ENCODE data around the gene PTPN3. TPM values are rescaled to one million over a fixed set of nuclear protein-coding genes. Genes with fewer than 3 reads are reported as not detected.

The PTPN3 gene
- polyA plus RNA-seq, 3 donors = not detected

DNA sequence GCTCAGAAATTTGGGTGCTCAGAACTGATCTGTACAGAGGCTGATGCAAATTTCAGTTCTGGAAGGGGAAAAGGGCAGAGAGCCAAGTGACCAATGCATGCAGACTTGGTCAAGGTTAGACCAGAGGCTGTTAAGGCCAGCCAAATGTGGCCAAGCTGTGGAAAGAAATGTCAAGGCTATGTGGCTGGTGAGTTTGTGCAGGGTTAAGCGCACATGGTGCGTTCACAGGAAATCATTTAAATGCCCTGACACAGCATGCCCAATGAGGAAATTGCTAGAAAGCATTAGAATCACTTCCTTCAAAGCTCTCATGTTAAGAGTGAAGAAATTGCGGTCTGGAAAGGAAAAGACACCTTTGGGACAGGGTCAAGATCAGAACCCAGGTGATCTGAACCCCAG lies 58.0 kb downstream of the PTPN3 start:
- Histone ChIP-seq H3K79me2 (ENCODE audit: insufficient read depth, low read length) (no peaks in the 10 kb centered on the region), H3K9ac (ENCODE audit: insufficient read depth, low read length, poor library complexity, severe bottlenecking) (no peak overlapping the region), H3K27ac (ENCODE audit: low read depth in 1 of 2, low read length in 2 of 2) (no peak overlapping the region), H3K36me3 (replicated peaks in 1 of 2; ENCODE audit: control insufficient read depth in 1 of 2, insufficient read depth in 2 of 2, low read length in 2 of 2) (no peaks in the 10 kb centered on the region), H3K27me3 (ENCODE audit: control insufficient read depth in 2 of 2, insufficient read depth in 2 of 2, low read length in 2 of 2) (peaks cover 42 to 49% of the 10 kb centered on the region in 2 donors), H3K4me2 (replicated peaks; ENCODE audit: extremely low read depth, low read length, poor library complexity, severe bottlenecking) (no peak overlapping the region), H4K20me1 (ENCODE audit: insufficient read depth, low read length) (no peaks in the 10 kb centered on the region), H3K9me3 (replicated peaks in 1 of 2; ENCODE audit: control insufficient read depth in 1 of 2, insufficient read depth in 1 of 2, low read length in 2 of 2) (peaks cover 5 to 6% of the 10 kb centered on the region in 2 donors), H2AFZ (ENCODE audit: insufficient read depth, low read depth, low read length, poor library complexity, severe bottlenecking) (no peak overlapping the region), H3K4me3 (replicated peaks in 1 of 3; ENCODE audit: low read depth in 2 of 3, low read length in 3 of 3) (no peak overlapping the region), H3K4me1 (ENCODE audit: control insufficient read depth in 1 of 2, insufficient read depth in 2 of 2, low read length in 2 of 2) (peaks cover 5 to 14% of the 10 kb centered on the region in 2 donors)
- intact Hi-C loops (cut with micrococcal nuclease) = no loop called here
- H3K27ac Mint-ChIP-seq = no peak overlapping the region
- no CpG with 5 or more reads among the region's 3 CpGs for WGBS (ENCODE audit: insufficient coverage)
- peaks cover 0 to 14% (median 8%) of the 10 kb centered on the region in 7 donors for H3K9me3 Mint-ChIP-seq
- TF ChIP-seq, protein P1, sequence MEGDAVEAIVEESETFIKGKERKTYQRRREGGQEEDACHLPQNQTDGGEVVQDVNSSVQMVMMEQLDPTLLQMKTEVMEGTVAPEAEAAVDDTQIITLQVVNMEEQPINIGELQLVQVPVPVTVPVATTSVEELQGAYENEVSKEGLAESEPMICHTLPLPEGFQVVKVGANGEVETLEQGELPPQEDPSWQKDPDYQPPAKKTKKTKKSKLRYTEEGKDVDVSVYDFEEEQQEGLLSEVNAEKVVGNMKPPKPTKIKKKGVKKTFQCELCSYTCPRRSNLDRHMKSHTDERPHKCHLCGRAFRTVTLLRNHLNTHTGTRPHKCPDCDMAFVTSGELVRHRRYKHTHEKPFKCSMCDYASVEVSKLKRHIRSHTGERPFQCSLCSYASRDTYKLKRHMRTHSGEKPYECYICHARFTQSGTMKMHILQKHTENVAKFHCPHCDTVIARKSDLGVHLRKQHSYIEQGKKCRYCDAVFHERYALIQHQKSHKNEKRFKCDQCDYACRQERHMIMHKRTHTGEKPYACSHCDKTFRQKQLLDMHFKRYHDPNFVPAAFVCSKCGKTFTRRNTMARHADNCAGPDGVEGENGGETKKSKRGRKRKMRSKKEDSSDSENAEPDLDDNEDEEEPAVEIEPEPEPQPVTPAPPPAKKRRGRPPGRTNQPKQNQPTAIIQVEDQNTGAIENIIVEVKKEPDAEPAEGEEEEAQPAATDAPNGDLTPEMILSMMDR (IDR thresholded peaks at IDR 0.05) = no peak
- no peak for DNase-seq
- no peaks in the 10 kb centered on the region for H3K36me3 Mint-ChIP-seq
- peaks cover 14% of the 10 kb centered on the region for H3K4me1 Mint-ChIP-seq
- H3K27me3 Mint-ChIP-seq (ENCODE audit: low read depth in 3 of 3) = peaks cover 34 to 61% (median 60%) of the 10 kb centered on the region in 3 donors
- no peak overlapping the region for H3K4me3 Mint-ChIP-seq

DNA sequence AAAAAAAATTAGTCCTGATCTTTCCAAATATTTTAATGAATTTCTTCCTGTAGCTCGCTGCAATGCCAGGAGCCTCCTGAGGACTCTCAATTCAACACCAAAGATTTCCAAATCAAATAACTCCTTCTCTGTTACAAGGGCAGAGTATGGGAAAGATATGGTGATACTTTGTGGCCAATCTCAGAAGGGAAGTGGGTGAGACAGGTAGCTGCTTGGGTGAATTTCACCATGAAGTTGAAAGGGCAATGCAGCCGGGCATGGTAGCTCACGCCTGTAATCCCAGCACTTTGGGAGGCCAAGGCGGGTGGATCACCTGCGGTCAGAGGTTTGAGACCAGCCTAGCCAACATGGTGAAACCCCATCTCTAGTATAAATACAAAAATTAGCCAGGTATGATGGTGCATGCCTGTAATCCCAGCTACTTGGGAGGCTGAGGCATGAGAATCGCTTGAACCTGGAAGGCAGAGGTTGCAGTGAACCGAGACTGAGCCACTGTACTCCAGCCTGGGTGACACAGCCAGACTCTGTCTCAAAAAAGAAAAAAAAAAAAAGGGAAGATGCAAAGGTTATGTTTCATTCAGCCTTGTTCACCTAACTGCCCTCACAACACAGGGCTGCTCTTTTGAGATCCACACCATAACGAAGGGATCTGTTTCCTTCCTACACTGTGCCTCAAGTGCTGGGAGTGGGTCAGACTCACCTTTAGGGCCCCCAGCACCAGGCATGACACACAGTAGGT lies 58.6 kb downstream of the PTPN3 start:
- no peak overlapping the region for H3K9ac ChIP-seq (ENCODE audit: insufficient read depth, low read length, poor library complexity, severe bottlenecking)
- Mint-ChIP-seq H3K9me3 (peaks cover 0 to 14% (median 8%) of the 10 kb centered on the region in 7 donors), H3K4me3 (peak overlapping the region in 1 of 2 donors; percentile 46), H3K36me3 (no peaks in the 10 kb centered on the region), H3K27ac (no peak overlapping the region), H3K4me1 (peaks cover 14% of the 10 kb centered on the region), H3K27me3 (ENCODE audit: low read depth in 3 of 3) (peaks cover 32 to 59% (median 56%) of the 10 kb centered on the region in 3 donors)
- H3K4me1 ChIP-seq (ENCODE audit: control insufficient read depth in 1 of 2, insufficient read depth in 2 of 2, low read length in 2 of 2) = peaks cover 5 to 14% of the 10 kb centered on the region in 2 donors
- H3K79me2 ChIP-seq (ENCODE audit: insufficient read depth, low read length) = no peaks in the 10 kb centered on the region
- H2AFZ ChIP-seq (ENCODE audit: insufficient read depth, low read depth, low read length, poor library complexity, severe bottlenecking) = no peak overlapping the region
- peaks cover 5 to 6% of the 10 kb centered on the region in 2 donors for H3K9me3 ChIP-seq (replicated peaks in 1 of 2; ENCODE audit: control insufficient read depth in 1 of 2, insufficient read depth in 1 of 2, low read length in 2 of 2)
- H4K20me1 ChIP-seq (ENCODE audit: insufficient read depth, low read length) = no peaks in the 10 kb centered on the region
- WGBS (ENCODE audit: insufficient coverage) = 83% methylated on average over 5 of the region's 8 CpGs
- H3K36me3 ChIP-seq (replicated peaks in 1 of 2; ENCODE audit: control insufficient read depth in 1 of 2, insufficient read depth in 2 of 2, low read length in 2 of 2) = no peaks in the 10 kb centered on the region
- no peak overlapping the region for H3K4me2 ChIP-seq (replicated peaks; ENCODE audit: extremely low read depth, low read length, poor library complexity, severe bottlenecking)
- DNase-seq = no peak
- no peak overlapping the region for H3K4me3 ChIP-seq (replicated peaks in 1 of 3; ENCODE audit: low read depth in 2 of 3, low read length in 3 of 3)
- TF ChIP-seq, protein P1 (IDR thresholded peaks at IDR 0.05) = no peak
- H3K27me3 ChIP-seq (ENCODE audit: control insufficient read depth in 2 of 2, insufficient read depth in 2 of 2, low read length in 2 of 2) = peaks cover 37 to 47% of the 10 kb centered on the region in 2 donors
- intact Hi-C loops (cut with micrococcal nuclease) = no loop called here
- no peak overlapping the region for H3K27ac ChIP-seq (ENCODE audit: low read depth in 1 of 2, low read length in 2 of 2)

Data from CD14-positive monocyte (primary cell).